ENCODE measurements around the gene COL18A1.

The COL18A1 gene

GRCh38 chr21:45451771-45452182, 46.8 kb downstream of the COL18A1 start:
- FAIRE-seq (no peak), DNase-seq (ENCODE audit: insufficient read length, low spot score) (no peak)

GRCh38 chr21:45452696-45453307, 47.8 kb downstream of the COL18A1 start:
- FAIRE-seq (peak; percentile 99), DNase-seq (ENCODE audit: insufficient read length, low spot score) (no peak)

GRCh38 chr21:45453308-45453950, 48.5 kb downstream of the COL18A1 start:
- FAIRE-seq = peak; percentile 52
- DNase-seq (ENCODE audit: insufficient read length, low spot score) = no peak

GRCh38 chr21:45454060-45454925, 49.3 kb downstream of the COL18A1 start:
- DNase-seq (ENCODE audit: insufficient read length, low spot score) (no peak), FAIRE-seq (peak; percentile 40)

DNA sequence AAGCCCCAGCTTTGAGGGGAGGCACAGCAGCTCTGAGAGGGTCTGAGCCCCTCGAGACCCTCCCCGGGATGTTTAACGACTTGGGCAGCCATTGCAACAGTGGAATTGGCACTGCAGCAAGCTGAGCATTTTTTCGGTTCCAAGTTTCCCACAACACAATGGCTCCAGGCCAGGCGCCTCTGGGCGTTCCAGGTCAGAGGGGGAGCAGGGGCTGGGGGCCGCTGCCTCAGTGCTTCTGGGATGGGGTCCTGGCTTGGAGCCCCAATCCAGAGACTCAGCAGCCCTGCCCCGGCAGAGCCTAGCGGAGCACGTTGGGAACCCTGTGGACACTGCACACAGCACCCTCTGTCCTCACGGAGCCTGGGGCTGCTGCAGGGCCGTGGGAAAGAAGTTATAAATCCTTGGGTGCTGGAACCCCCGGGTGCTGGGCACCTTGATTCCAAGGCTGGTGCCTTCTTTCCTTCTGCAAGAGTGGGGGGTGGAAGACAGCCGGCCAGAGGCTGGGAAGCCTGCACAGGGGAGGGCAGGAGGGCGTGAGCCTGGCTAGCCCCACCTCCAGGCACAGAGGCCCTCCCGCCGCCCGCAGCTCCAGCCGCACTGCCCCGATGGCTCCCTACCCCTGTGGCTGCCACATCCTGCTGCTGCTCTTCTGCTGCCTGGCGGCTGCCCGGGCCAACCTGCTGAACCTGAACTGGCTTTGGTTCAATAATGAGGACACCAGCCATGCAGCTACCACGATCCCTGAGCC, 50.1 kb downstream of the COL18A1 start:
- no peak for DNase-seq (ENCODE audit: insufficient read length, low spot score)
- no peak for FAIRE-seq

DNA sequence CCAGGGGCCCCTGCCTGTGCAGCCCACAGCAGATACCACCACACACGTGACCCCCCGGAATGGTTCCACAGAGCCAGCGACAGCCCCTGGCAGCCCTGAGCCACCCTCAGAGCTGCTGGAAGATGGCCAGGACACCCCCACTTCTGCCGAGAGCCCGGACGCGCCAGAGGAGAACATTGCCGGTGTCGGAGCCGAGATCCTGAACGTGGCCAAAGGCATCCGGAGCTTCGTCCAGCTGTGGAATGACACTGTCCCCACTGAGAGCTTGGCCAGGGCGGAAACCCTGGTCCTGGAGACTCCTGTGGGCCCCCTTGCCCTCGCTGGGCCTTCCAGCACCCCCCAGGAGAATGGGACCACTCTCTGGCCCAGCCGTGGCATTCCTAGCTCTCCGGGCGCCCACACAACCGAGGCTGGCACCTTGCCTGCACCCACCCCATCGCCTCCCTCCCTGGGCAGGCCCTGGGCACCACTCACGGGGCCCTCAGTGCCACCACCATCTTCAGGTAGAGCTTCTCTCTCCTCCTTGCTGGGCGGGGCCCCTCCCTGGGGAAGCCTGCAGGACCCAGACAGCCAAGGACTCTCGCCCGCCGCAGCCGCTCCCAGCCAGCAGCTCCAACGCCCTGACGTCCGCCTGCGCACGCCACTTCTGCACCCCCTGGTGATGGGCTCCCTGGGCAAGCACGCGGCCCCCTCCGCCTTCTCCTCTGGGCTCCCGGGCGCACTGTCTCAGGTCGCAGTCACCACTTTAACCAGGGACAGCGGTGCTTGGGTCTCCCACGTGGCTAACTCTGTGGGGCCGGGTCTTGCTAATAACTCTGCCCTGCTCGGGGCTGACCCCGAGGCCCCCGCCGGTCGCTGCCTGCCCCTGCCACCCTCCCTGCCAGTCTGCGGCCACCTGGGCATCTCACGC, 51.0 kb downstream of the COL18A1 start:
- FAIRE-seq (no peak), DNase-seq (ENCODE audit: insufficient read length, low spot score) (no peak)

GRCh38 chr21:45456584-45457160, 51.7 kb downstream of the COL18A1 start:
- no peak for FAIRE-seq
- no peak for DNase-seq (ENCODE audit: insufficient read length, low spot score)

- FAIRE-seq = no peak
- DNase-seq (ENCODE audit: insufficient read length, low spot score) = no peak
These were observed 52.3 kb downstream of the COL18A1 start for GRCh38 chr21:45457161-45457831.

GRCh38 chr21:45457832-45458172, 52.8 kb downstream of the COL18A1 start:
- DNase-seq (ENCODE audit: insufficient read length, low spot score) (no peak), FAIRE-seq (no peak)

GRCh38 chr21:45458281-45459170, 53.6 kb downstream of the COL18A1 start:
- FAIRE-seq (no peak), DNase-seq (ENCODE audit: insufficient read length, low spot score) (no peak)

GRCh38 chr21:45459171-45460010, 54.4 kb downstream of the COL18A1 start:
- DNase-seq (ENCODE audit: insufficient read length, low spot score) (no peak), FAIRE-seq (peak; percentile 58)

- DNase-seq (ENCODE audit: insufficient read length, low spot score) (no peak), FAIRE-seq (no peak)
These were observed 55.1 kb downstream of the COL18A1 start for GRCh38 chr21:45460011-45460565.

- DNase-seq (ENCODE audit: insufficient read length, low spot score) (peak; percentile 75), FAIRE-seq (no peak)
These were observed 55.8 kb downstream of the COL18A1 start for GRCh38 chr21:45460611-45461368.

- FAIRE-seq (no peak), DNase-seq (ENCODE audit: insufficient read length, low spot score) (no peak)
These were observed 56.4 kb downstream of the COL18A1 start for GRCh38 chr21:45461369-45461750.

GRCh38 chr21:45461806-45462341, 56.9 kb downstream of the COL18A1 start:
- no peak for DNase-seq (ENCODE audit: insufficient read length, low spot score)

DNA sequence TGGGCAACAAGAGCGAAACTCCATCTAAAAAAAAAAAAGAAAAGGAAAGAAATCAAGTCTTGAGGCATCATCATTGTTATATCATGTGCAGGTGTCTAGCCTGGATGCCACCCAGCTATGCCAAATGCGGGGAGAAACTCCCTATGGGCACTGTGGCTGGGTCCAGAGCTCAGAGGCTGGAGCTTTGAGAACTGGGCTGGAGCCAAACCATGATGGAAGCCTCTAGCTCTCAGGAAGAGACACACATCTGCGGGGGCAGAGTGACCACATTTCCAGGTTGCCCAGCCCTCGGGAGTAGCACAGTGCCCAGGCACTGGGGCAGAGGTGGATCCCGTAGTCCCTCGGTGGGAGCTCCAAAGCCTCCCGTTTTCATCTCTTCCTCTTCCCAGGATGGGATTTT, 58.9 kb downstream of the COL18A1 start:
- DNase-seq (ENCODE audit: insufficient read length, low spot score) (no peak), FAIRE-seq (no peak)

More at GRCh38 chr21:45461806-45462341, 56.9 kb downstream of the COL18A1 start:
- no peak for FAIRE-seq

Measured in HTR-8/SVneo (cell line).